OCI-LY7 (cell line): ENCODE results near the gene AATF. TPM values are rescaled to one million over a fixed set of nuclear protein-coding genes. Genes with fewer than 3 reads are reported as not detected.
A peak's percentile ranks its signal among the peaks of the same experiment; 100 is the strongest.

Experiments
- BruUV-seq: library from RNA; stranded (reverse); fragments of 400-500 nt; replicated peaks from 2 replicates; lab custom pipeline; 2021; lab: Mats Ljungman, UMichigan
- CTCF ChIA-PET: fragments of 300-600 bp; sonication (Branson Sonifier 250); formaldehyde crosslinking; loops from one replicate; lab custom pipeline; 2022; ENCODE audit warnings: antibody characterized with exemption; ENCODE audit not compliant: unreplicated experiment; lab: Charles Lee
- POLR2A ChIA-PET: fragments of 300-600 bp; sonication (Branson Sonifier 250); formaldehyde crosslinking; loops from one replicate; lab custom pipeline; 2022; ENCODE audit warnings: antibody characterized with exemption; lab: Charles Lee
- DNase-seq: peaks from one replicate; pipeline ENCODE4 v3.0.0-alpha.2; 2015; ENCODE audit warnings: low spot score
- H2AFZ ChIP-seq: fragments of 200-600 bp; sonication (generic), shearing (Covaris generic); 2 replicates; pipeline ENCODE4 v1.6.1; 2014; ENCODE audit warnings: mild to moderate bottlenecking, antibody characterized with exemption, low read length, moderate library complexity
- H3K27ac ChIP-seq: fragments of 200-600 bp; sonication (generic); 2 replicates; pipeline ENCODE4 v1.5.1; 2014; ENCODE audit warnings: mixed run types, low read depth, mild to moderate bottlenecking, moderate library complexity, low read length, inconsistent platforms; ENCODE audit not compliant: poor library complexity, severe bottlenecking
- H3K36me3 ChIP-seq: fragments of 200-600 bp; sonication (generic); 2 replicates; pipeline ENCODE4 v1.6.1; 2014; ENCODE audit warnings: mild to moderate bottlenecking, antibody characterized with exemption, low read length, moderate library complexity, mixed read lengths; ENCODE audit not compliant: insufficient read depth
- H3K4me1 ChIP-seq: fragments of 200-600 bp; sonication (generic); 2 replicates; pipeline ENCODE4 v1.5.1; 2014; ENCODE audit warnings: mild to moderate bottlenecking, low read length; ENCODE audit not compliant: insufficient read depth, poor library complexity, severe bottlenecking
- H3K4me2 ChIP-seq: fragments of 200-600 bp; sonication (generic); 2 replicates; pipeline ENCODE4 v1.6.1; 2014; ENCODE audit warnings: mild to moderate bottlenecking, low read length
- H3K4me3 ChIP-seq: fragments of 200-600 bp; sonication (generic); 2 replicates; pipeline ENCODE4 v1.5.1; 2014; ENCODE audit warnings: mild to moderate bottlenecking, low read depth, low read length; ENCODE audit not compliant: poor library complexity, severe bottlenecking
- H3K79me2 ChIP-seq: fragments of 200-600 bp; sonication (generic); 2 replicates; pipeline ENCODE4 v1.6.1; 2016; ENCODE audit warnings: low read depth, mild to moderate bottlenecking, low read length, moderate library complexity, mixed read lengths; ENCODE audit not compliant: insufficient read depth
- H3K9me2 ChIP-seq: fragments of 200-600 bp; sonication (generic); 2 replicates; pipeline ENCODE4 v1.6.1; 2016; ENCODE audit warnings: mild to moderate bottlenecking, low read length, mixed read lengths; ENCODE audit not compliant: insufficient read depth
- H3K9me3 ChIP-seq: fragments of 200-600 bp; sonication (generic); 2 replicates; pipeline ENCODE4 v1.6.1; 2014; ENCODE audit warnings: mild to moderate bottlenecking, mixed run types, low read length, mixed read lengths
- H4K20me1 ChIP-seq: fragments of 200-600 bp; sonication (generic); 2 replicates; pipeline ENCODE4 v1.6.1; 2014; ENCODE audit warnings: mild to moderate bottlenecking, antibody characterized with exemption, low read length, moderate library complexity, mixed read lengths; ENCODE audit not compliant: insufficient read depth
- CTCF ChIP-seq: fragments of 200-600 bp; sonication (generic); conservative IDR thresholded peaks from 2 replicates; pipeline ENCODE4 v1.5.1; 2014; ENCODE audit warnings: mild to moderate bottlenecking, antibody characterized with exemption, low read length, moderate library complexity, mixed read lengths
- EZH2phosphoT487 ChIP-seq: fragments of 200-600 bp; sonication (generic); IDR thresholded peaks from 2 replicates; pipeline ENCODE4 v1.6.1; 2018; ENCODE audit warnings: low read depth, borderline replicate concordance, mild to moderate bottlenecking, mixed run types, antibody characterized with exemption, low read length, moderate library complexity, mixed read lengths
- intact Hi-C: fragments of 100-400 bp; cut with micrococcal nuclease; formaldehyde crosslinking; loops from one replicate; pipeline ENCODE4 v1.10.0; 2022; ENCODE audit not compliant: unreplicated experiment
- total RNA-seq, 2 experiments: library from RNA; depleted of rRNA in 1 of 2; stranded (reverse); fragments of >200 nt in 1 of 2; shearing (Covaris generic) in 1 of 2; gene quantifications; 2 replicates each; pipeline ENCODE4 v1.2.3, GENCODE V29; 2014 to 2022

The AATF gene
- total RNA-seq, 2 experiments from 2014 or later = 83.5 to 94.3 TPM

- Histone ChIP-seq H3K27ac (no peak overlapping the region), H3K9me2 (no peaks in the 10 kb centered on the region), H3K36me3 (no peaks in the 10 kb centered on the region), H4K20me1 (no peaks in the 10 kb centered on the region), H3K9me3 (no peaks in the 10 kb centered on the region), H3K4me1 (no peaks in the 10 kb centered on the region), H3K4me2 (no peak overlapping the region), H2AFZ (no peak overlapping the region), H3K79me2 (no peaks in the 10 kb centered on the region), H3K4me3 (no peak overlapping the region)
- no peak for DNase-seq
- no TSS peak for BruUV-seq
- intact Hi-C loops = no loop called here
- CTCF ChIA-PET = no interaction called here
- TF ChIP-seq CTCF (no peak), EZH2phosphoT487 (peak; percentile 60; the same call in 1 of the 2 replicates)
- POLR2A ChIA-PET = no interaction called here
Measured at GRCh38 chr17:36935671-36936454, 12.9 kb upstream of the AATF start.

DNA sequence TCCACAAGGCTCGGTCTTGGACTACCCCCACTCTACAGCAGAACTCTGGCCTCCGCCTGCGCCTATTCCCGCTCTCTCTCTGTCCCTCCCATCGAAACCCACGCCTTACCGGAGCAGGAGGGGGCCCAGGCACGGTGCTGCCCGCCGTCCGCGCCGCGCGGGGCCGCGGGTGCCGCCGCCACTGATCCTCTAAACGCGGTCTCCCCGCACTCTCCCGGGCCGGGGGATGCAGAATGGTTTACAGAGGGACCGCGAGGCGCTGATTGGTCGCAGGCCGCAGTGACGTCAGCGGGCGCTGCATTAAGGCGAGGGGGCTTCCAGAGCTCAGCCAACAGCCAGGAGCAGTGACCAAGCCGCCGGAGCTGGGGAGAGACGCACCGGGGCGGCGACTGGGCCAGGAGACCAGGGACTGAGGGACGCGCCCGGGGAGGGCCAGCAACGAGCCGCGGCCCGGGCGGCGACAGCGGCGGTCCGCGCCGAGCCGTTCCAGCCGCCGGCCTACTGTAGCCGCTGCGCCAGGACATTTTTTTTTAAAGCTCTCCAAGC is 12.2 kb upstream of the AATF start:
- CTCF ChIA-PET = no interaction called here
- BruUV-seq = no TSS peak
- intact Hi-C loops = no loop called here
- no peaks in the 10 kb centered on the region for H3K79me2 ChIP-seq
- no peaks in the 10 kb centered on the region for H4K20me1 ChIP-seq
- no peak overlapping the region for H2AFZ ChIP-seq
- no peaks in the 10 kb centered on the region for H3K4me1 ChIP-seq
- 0 out of 2 replicates have a peak overlapping the region, but pooled peaks have one; percentile 19 for H3K4me2 ChIP-seq
- no peak overlapping the region for H3K4me3 ChIP-seq
- no peak for DNase-seq
- TF ChIP-seq CTCF (no peak), EZH2phosphoT487 (no peak)
- H3K9me3 ChIP-seq = no peaks in the 10 kb centered on the region
- H3K36me3 ChIP-seq = no peaks in the 10 kb centered on the region
- POLR2A ChIA-PET = no interaction called here
- H3K9me2 ChIP-seq = no peaks in the 10 kb centered on the region
- no peak overlapping the region for H3K27ac ChIP-seq
